Esophagus muscularis mucosa (tissue), 4 donors: ENCODE measurements around the gene MYH10. TPM values are rescaled to one million over a fixed set of nuclear protein-coding genes. Genes with fewer than 3 reads are reported as not detected.

Source experiments
- DNase-seq: peaks from one replicate; pipeline ENCODE4 v3.0.0-alpha.2; 2017; ENCODE audit errors: extremely low spot score
- H3K27ac ChIP-seq, 4 donors: fragments of 200-600 bp; sonication (generic); replicated peaks in 1 of 4; 1 replicate in 3 of 4; 2 replicates in 1 of 4; pipeline ENCODE4 v1.5.1; 2016 to 2019; ENCODE audit warnings: mild to moderate bottlenecking in 1 of 4
- H3K27me3 ChIP-seq, 4 donors: fragments of 200-600 bp; sonication (generic); one replicate each; pipeline versions ENCODE4 v1.5.1 to v1.6.0; 2016 to 2019
- H3K36me3 ChIP-seq, 4 donors: fragments of 200-600 bp; sonication (generic); one replicate each; pipeline ENCODE4 v1.5.1; 2016 to 2019
- H3K4me1 ChIP-seq, 4 donors: fragments of 200-600 bp; sonication (generic); one replicate each; pipeline ENCODE4 v1.5.1; 2016 to 2019
- H3K4me3 ChIP-seq, 4 donors: fragments of 200-600 bp; sonication (generic); 1 replicate in 2 of 4; 2 replicates in 2 of 4; pipeline ENCODE4 v1.5.1; 2016 to 2019; ENCODE audit warnings: mild to moderate bottlenecking in 4 of 4, moderate library complexity in 1 of 4
- H3K9me3 ChIP-seq, 4 donors: fragments of 200-600 bp; sonication (generic); 1 replicate in 3 of 4; 2 replicates in 1 of 4; pipeline ENCODE4 v1.5.1; 2016 to 2019
- EP300 ChIP-seq: sonication (generic); formaldehyde crosslinking; IDR thresholded peaks from one replicate; pipeline ENCODE4 v1.6.1; 2017; ENCODE audit warnings: antibody characterized with exemption
- POLR2A ChIP-seq: fragments of 450-650 bp; IDR thresholded peaks from one replicate; pipeline ENCODE4 v1.6.1; 2017; ENCODE audit warnings: antibody characterized with exemption, moderate library complexity, mild to moderate bottlenecking, low read depth
- POLR2AphosphoS5 ChIP-seq, 2 donors: sonication (generic); formaldehyde crosslinking; IDR thresholded peaks; one replicate each; pipeline ENCODE4 v1.6.1; 2017; ENCODE audit warnings: antibody characterized with exemption in 2 of 2
- WGBS: methylation state at CpG from one replicate; pipeline ENCODE4 v1.1.5; 2018; 5-methylcytosine and 5-hydroxymethylcytosine counted together
- intact Hi-C: fragments of 100-400 bp; cut with DNase I; formaldehyde crosslinking; loops from one replicate; pipeline ENCODE4 v1.15.1; 2023
- total RNA-seq, 4 donors: library from RNA; depleted of rRNA; stranded (reverse); fragments of >200 nt; gene quantifications; one replicate each; pipeline versions ENCODE4 v1.1.0 to v1.2.1, GENCODE V29; 2016
- TF ChIP-seq, protein P1 (sequence below), 3 experiments: fragments of 200-600 bp in 2 of 3; fragments of 450-650 bp in 1 of 3; sonication (generic) in 2 of 3; IDR thresholded peaks; one replicate each; pipeline ENCODE4 v1.5.1; 2017 to 2019; ENCODE audit warnings: antibody characterized with exemption in 3 of 3, mild to moderate bottlenecking in 2 of 3, moderate library complexity in 1 of 3

The MYH10 gene
- total RNA-seq, 4 donors from 2014 or later: 18.9 to 42.0 (median 29.3) TPM

DNA sequence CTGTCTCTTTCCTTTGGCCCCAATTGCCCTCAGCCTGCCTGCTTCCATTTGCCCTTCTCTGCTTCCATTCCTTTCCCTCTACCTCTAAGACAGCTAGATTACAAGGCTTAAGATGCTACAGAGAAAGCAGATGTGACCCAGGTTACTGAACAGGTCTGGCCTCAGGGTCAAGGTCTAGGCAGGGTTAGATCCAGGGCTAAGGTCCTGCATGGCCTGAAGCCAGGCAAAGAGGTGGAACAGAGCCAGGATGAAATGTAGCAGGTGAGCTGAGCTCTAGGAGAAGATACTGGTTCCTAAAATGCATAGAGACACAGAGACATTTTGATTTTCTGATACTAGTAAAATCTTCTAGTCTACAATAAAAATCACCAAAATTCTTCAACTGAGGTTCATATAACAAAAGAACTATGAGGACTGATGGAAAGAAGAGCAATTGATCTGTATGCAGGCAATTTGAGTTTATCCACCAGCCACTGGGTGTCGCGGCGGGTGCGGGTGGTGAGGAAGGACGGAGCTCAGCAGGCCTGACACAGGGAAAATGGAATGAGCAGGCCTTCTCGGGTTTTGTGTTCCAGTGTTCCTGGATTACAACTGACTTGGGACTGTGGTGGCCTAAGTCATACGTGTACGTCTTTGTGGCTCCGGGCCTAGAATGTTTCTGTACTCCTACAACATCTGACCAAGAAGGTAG lies 95.9 kb downstream of the MYH10 start:
- peaks cover 0 to 50% (median 28%) of the 10 kb centered on the region in 4 donors for H3K36me3 ChIP-seq
- H3K4me1 ChIP-seq: no peaks in the 10 kb centered on the region
- no peaks in the 10 kb centered on the region for H3K9me3 ChIP-seq
- H3K4me3 ChIP-seq: no peak overlapping the region
- no peaks in the 10 kb centered on the region for H3K27me3 ChIP-seq
- WGBS: 91% methylated on average over 9 of the region's 9 CpGs
- no peak for DNase-seq
- intact Hi-C loops: no loop called here
- no peak overlapping the region for H3K27ac ChIP-seq
- TF ChIP-seq EP300: no peak
- TF ChIP-seq POLR2A: no peak
- TF ChIP-seq, protein P1, sequence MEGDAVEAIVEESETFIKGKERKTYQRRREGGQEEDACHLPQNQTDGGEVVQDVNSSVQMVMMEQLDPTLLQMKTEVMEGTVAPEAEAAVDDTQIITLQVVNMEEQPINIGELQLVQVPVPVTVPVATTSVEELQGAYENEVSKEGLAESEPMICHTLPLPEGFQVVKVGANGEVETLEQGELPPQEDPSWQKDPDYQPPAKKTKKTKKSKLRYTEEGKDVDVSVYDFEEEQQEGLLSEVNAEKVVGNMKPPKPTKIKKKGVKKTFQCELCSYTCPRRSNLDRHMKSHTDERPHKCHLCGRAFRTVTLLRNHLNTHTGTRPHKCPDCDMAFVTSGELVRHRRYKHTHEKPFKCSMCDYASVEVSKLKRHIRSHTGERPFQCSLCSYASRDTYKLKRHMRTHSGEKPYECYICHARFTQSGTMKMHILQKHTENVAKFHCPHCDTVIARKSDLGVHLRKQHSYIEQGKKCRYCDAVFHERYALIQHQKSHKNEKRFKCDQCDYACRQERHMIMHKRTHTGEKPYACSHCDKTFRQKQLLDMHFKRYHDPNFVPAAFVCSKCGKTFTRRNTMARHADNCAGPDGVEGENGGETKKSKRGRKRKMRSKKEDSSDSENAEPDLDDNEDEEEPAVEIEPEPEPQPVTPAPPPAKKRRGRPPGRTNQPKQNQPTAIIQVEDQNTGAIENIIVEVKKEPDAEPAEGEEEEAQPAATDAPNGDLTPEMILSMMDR (IDR thresholded peaks at IDR 0.05): no peak
- TF ChIP-seq POLR2AphosphoS5 (IDR thresholded peaks at IDR 0.05): no peak

DNA sequence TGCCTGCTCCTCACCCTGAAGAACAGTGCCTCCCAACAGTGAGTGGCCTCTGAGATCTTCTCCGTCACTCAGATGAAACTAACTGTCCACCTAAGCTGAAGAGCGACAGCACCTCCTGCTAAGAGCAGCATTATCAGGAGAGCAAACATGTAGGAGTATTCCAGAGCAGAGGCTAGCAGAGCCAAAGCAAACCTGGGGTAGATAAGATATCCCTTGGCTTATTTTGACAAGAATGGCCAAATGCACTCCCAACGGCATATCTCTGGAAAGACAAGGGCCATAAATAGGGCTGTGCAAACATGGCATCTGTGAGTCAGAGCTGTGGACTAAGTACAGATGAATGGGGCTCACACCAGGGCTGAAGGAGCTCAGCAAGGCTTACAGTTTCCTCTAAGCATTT lies 98.5 kb downstream of the MYH10 start:
- Histone ChIP-seq H3K36me3 (peaks cover 0 to 47% (median 26%) of the 10 kb centered on the region in 4 donors), H3K9me3 (no peaks in the 10 kb centered on the region), H3K27ac (no peak overlapping the region), H3K27me3 (no peaks in the 10 kb centered on the region), H3K4me3 (no peak overlapping the region), H3K4me1 (no peaks in the 10 kb centered on the region)
- intact Hi-C loops: no loop called here
- DNase-seq: no peak
- 91% methylated on average over 3 of the region's 3 CpGs for WGBS
- TF ChIP-seq EP300 (no peak), POLR2AphosphoS5 (IDR thresholded peaks at IDR 0.05) (no peak), POLR2A (no peak)
- TF ChIP-seq, protein P1 (IDR thresholded peaks at IDR 0.05): no peak

DNA sequence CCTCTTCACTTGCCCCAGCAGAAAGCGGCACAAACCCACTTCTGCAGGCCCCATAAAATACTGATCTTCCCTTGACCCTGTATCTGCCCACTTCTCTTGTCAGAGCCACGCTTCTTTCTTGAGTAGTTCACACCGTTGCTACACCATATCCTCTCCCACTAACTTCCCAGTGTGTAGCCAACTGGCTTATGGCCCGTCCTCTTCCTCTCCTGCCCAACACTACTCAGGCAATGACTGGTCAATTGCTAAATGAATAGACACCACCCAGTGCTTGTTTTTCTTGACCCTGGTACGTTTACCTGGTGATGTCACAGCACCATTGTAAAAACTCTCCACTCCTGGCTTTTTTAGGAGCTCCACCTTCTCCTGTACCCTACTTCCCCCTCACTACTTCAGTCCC lies 107.9 kb downstream of the MYH10 start:
- 74% methylated on average over 5 of the region's 5 CpGs for WGBS
- intact Hi-C loops: no loop called here
- H3K9me3 ChIP-seq: no peaks in the 10 kb centered on the region
- no peaks in the 10 kb centered on the region for H3K27me3 ChIP-seq
- no peak for DNase-seq
- no peaks in the 10 kb centered on the region for H3K4me1 ChIP-seq
- no peak overlapping the region for H3K27ac ChIP-seq
- TF ChIP-seq POLR2AphosphoS5 (IDR thresholded peaks at IDR 0.05): no peak
- TF ChIP-seq, protein P1 (IDR thresholded peaks at IDR 0.05): no peak
- TF ChIP-seq EP300: no peak
- no peak overlapping the region for H3K4me3 ChIP-seq
- peaks cover 4 to 60% (median 31%) of the 10 kb centered on the region in 4 donors for H3K36me3 ChIP-seq

DNA sequence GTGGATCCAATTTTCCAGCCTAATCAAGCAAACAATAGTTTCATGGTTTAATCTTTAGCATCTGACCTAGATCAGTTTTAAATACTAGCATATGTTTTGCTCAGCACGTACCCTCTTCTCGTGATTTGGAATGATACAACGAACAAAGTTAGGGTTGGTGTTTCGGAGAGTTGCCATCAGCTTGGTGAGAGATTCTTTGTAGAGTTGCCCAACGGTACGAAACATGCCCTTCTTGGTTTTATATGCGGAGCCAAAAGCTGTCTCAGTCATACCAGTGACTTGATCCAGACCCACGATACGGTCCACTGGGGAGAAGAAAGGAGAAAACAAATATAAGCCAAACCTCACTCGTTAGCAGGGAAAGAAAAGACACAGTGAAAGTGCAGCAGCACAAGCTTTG lies 109.5 kb downstream of the MYH10 start:
- TF ChIP-seq EP300 (no peak), POLR2AphosphoS5 (IDR thresholded peaks at IDR 0.05) (no peak), POLR2A (no peak)
- TF ChIP-seq, protein P1 (IDR thresholded peaks at IDR 0.05): no peak
- DNase-seq: no peak
- intact Hi-C loops: no loop called here
- Histone ChIP-seq H3K27me3 (no peaks in the 10 kb centered on the region), H3K36me3 (peaks cover 8 to 61% (median 34%) of the 10 kb centered on the region in 4 donors), H3K9me3 (no peaks in the 10 kb centered on the region), H3K27ac (no peak overlapping the region), H3K4me1 (no peaks in the 10 kb centered on the region), H3K4me3 (no peak overlapping the region)
- WGBS: 88% methylated on average over 10 of the region's 10 CpGs

DNA sequence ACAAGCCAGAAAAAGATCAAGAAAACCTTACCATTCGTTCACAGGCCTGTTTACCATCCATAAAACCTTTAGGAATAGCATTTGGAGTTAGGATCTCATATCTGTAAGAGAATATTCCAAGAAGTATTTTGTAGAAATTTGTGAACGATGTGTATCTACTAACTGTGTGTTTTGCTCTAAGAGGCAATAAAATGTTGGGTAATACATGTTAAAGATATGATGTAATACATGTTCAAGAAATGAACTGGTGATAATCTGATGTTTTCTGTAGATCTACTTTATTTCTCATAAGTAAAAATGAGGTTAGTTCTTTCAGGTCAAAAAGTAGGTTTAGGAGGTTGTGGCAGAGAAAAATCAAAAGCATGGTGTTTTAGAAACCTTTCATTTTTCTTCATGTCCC lies 111.7 kb downstream of the MYH10 start:
- no peak for DNase-seq
- Histone ChIP-seq H3K27me3 (no peaks in the 10 kb centered on the region), H3K36me3 (peaks cover 10 to 75% (median 51%) of the 10 kb centered on the region in 4 donors), H3K27ac (no peak overlapping the region), H3K4me3 (no peak overlapping the region), H3K4me1 (no peaks in the 10 kb centered on the region), H3K9me3 (no peaks in the 10 kb centered on the region)
- no peak for TF ChIP-seq EP300
- no peak for TF ChIP-seq POLR2A
- TF ChIP-seq, protein P1 (IDR thresholded peaks at IDR 0.05): no peak
- TF ChIP-seq POLR2AphosphoS5 (IDR thresholded peaks at IDR 0.05): no peak
- intact Hi-C loops: no loop called here
- 97% methylated on average over 2 of the region's 2 CpGs for WGBS
